Left ventricle myocardium inferior (tissue), 1 donor: ENCODE results near the gene GRSF1. TPM values are rescaled to one million over a fixed set of nuclear protein-coding genes. Genes with fewer than 3 reads are reported as not detected.

Experiments
- DNase-seq: peaks from one replicate; pipeline ENCODE4 v3.0.0-alpha.2; 2020
- H3K27ac ChIP-seq: fragments of 200-600 bp; replicated peaks from 2 replicates; pipeline ENCODE4 v1.8.0; 2021
- H3K27me3 ChIP-seq: fragments of 200-600 bp; 2 replicates; pipeline ENCODE4 v1.8.0; 2021; ENCODE audit warnings: low read depth
- H3K36me3 ChIP-seq: fragments of 200-600 bp; 2 replicates; pipeline ENCODE4 v1.8.0; 2021
- H3K4me1 ChIP-seq: fragments of 200-600 bp; 2 replicates; pipeline ENCODE4 v1.8.0; 2021
- H3K4me3 ChIP-seq: fragments of 200-600 bp; 2 replicates; pipeline ENCODE4 v1.8.0; 2021; ENCODE audit warnings: mild to moderate bottlenecking, moderate library complexity
- H3K9me3 ChIP-seq: fragments of 200-600 bp; replicated peaks from 2 replicates; pipeline ENCODE4 v1.8.0; 2021
- CTCF ChIP-seq: fragments of 200-600 bp; IDR thresholded peaks from 2 replicates; pipeline ENCODE4 v1.8.0; 2021; ENCODE audit warnings: antibody characterized with exemption, mild to moderate bottlenecking, borderline replicate concordance
- intact Hi-C: fragments of 100-400 bp; cut with micrococcal nuclease; formaldehyde crosslinking; loops from one replicate; pipeline ENCODE4 v1.11.0; 2022
- total RNA-seq: library from RNA; stranded (reverse); fragmentation: NEBNext Ultra II Directional; extraction: Animal tissue kit (Norgen Biotek cat#: 25700); gene quantifications from one replicate; pipeline ENCODE4 v1.2.1, GENCODE V29; 2021
- donor health status: DM: no; HTN: yes; CAD: no; lungs with severe emphysema.

GRSF1 gene
- total RNA-seq, 1 donor from 2014 or later, result 108 TPM

- H3K9me3 ChIP-seq, result no peaks in the 10 kb centered on the region
- peak overlapping the region; percentile 94 for H3K4me3 ChIP-seq
- intact Hi-C loops, result no loop called here
- H3K36me3 ChIP-seq, result peaks cover 19% of the 10 kb centered on the region
- H3K27me3 ChIP-seq, result no peaks in the 10 kb centered on the region
- peak overlapping the region; percentile 98 for H3K27ac ChIP-seq
- peak; percentile 72 for DNase-seq
- peaks cover 43% of the 10 kb centered on the region for H3K4me1 ChIP-seq
- TF ChIP-seq CTCF, result no peak
Measured at GRCh38 chr4:70838666-70839588, 763 bp downstream of the GRSF1 start.

- Histone ChIP-seq H3K4me3 (peak overlapping the region; percentile 94), H3K4me1 (peaks cover 47% of the 10 kb centered on the region), H3K27ac (peak overlapping the region; percentile 98), H3K27me3 (no peaks in the 10 kb centered on the region), H3K9me3 (no peaks in the 10 kb centered on the region), H3K36me3 (peaks cover 20% of the 10 kb centered on the region)
- intact Hi-C loops, result no loop called here
- TF ChIP-seq CTCF, result no peak
- no peak for DNase-seq
Measured at GRCh38 chr4:70838204-70838603, 1.5 kb downstream of the GRSF1 start.

GRCh38 chr4:70836081-70836480 is 3.6 kb downstream of the GRSF1 start:
- H3K27ac ChIP-seq, result no peak overlapping the region

GRCh38 chr4:70833675-70834074 is 6.0 kb downstream of the GRSF1 start:
- Histone ChIP-seq H3K4me1 (peaks cover 37% of the 10 kb centered on the region), H3K36me3 (peaks cover 64% of the 10 kb centered on the region), H3K27ac (no peak overlapping the region), H3K27me3 (no peaks in the 10 kb centered on the region), H3K9me3 (no peaks in the 10 kb centered on the region), H3K4me3 (no peak overlapping the region)
- no peak for DNase-seq
- intact Hi-C loops, result no loop called here
- no peak for TF ChIP-seq CTCF

More at GRCh38 chr4:70836081-70836480, 3.6 kb downstream of the GRSF1 start:
- DNase-seq, result no peak
- Histone ChIP-seq H3K9me3 (no peaks in the 10 kb centered on the region), H3K4me3 (no peak overlapping the region), H3K27me3 (no peaks in the 10 kb centered on the region), H3K4me1 (peaks cover 47% of the 10 kb centered on the region), H3K36me3 (peaks cover 41% of the 10 kb centered on the region)
- no peak for TF ChIP-seq CTCF
- intact Hi-C loops, result no loop called here

- peaks cover 88% of the 10 kb centered on the region for H3K36me3 ChIP-seq
- peaks cover 13% of the 10 kb centered on the region for H3K4me1 ChIP-seq
- H3K9me3 ChIP-seq, result no peaks in the 10 kb centered on the region
- no peaks in the 10 kb centered on the region for H3K27me3 ChIP-seq
- H3K27ac ChIP-seq, result no peak overlapping the region
- no peak for DNase-seq
- intact Hi-C loops, result no loop called here
- no peak overlapping the region for H3K4me3 ChIP-seq
- TF ChIP-seq CTCF, result no peak
Measured at GRCh38 chr4:70831293-70831692, 8.4 kb downstream of the GRSF1 start.
